ENCODE data around the gene COL27A1. TPM values are rescaled to one million over a fixed set of nuclear protein-coding genes. Genes with fewer than 3 reads are reported as not detected.

The COL27A1 gene
- total RNA-seq, 1 experiment from 2014 or later: 12.0 TPM

DNA sequence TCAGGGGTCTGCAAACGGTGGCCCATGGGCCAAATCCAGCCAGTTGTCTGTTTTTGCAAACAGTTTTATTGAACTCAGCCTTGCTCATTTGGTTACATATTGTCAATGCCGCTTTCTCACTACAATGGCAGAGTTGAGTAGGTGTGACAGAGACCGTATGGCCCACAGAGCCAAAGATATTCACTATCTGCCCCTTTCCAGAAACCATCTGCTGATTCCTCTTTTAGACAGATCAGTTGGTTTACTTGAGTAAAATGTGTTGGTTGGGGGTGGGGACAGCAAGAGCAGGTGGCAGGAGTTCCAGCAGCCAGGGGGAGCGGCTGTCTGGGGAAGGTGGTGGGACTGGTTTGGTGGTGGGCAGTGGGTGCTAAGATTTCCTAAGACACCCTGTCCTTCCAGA is 54.8 kb downstream of the COL27A1 start (continued):
- TF ChIP-seq SIN3A (IDR thresholded peaks at IDR 0.05; ENCODE audit: low read depth): no peak
- TF ChIP-seq ELF1 (IDR thresholded peaks at IDR 0.05; ENCODE audit: borderline replicate concordance, low read depth): no peak
- TF ChIP-seq TCF7L2 (IDR thresholded peaks at IDR 0.05; ENCODE audit: borderline replicate concordance, extremely low read depth, insufficient read depth, insufficient read length): no peak
- no peak for TF ChIP-seq CEBPB (IDR thresholded peaks at IDR 0.05; ENCODE audit: low read depth)
- no peak for TF ChIP-seq EZH2 (IDR thresholded peaks at IDR 0.05)
- no peak for TF ChIP-seq RAD21 (IDR thresholded peaks at IDR 0.05; ENCODE audit: low read depth)
- no peak for TF ChIP-seq YY1 (IDR thresholded peaks at IDR 0.05; ENCODE audit: extremely low read depth, insufficient replicate concordance, low read depth, low read length)
- TF ChIP-seq ZNF274 (IDR thresholded peaks at IDR 0.05; ENCODE audit: low read depth, low read length): no peak
- no peak for TF ChIP-seq POLR2AphosphoS5 (IDR thresholded peaks at IDR 0.05; ENCODE audit: low read depth, low read length)
- no peak for TF ChIP-seq SP1 (IDR thresholded peaks at IDR 0.05; ENCODE audit: low read depth)

GRCh38 chr9:114210691-114211276 is 55.4 kb downstream of the COL27A1 start:
- no peaks in the 10 kb centered on the region for H3K79me2 ChIP-seq (ENCODE audit: insufficient read depth, low read length)
- H3K4me2 ChIP-seq (ENCODE audit: low read length): no peak overlapping the region
- ChIA-PET RAD21 (ENCODE audit: low non-redundant PET in 1 of 2, low total read pairs in 2 of 2, uncharacterized antibody in 2 of 2, unreplicated experiment in 2 of 2) (no interaction called here), POLR2A (no interaction called here), CTCF (no interaction called here)
- H3K36me3 ChIP-seq (ENCODE audit: control insufficient read depth in 1 of 2, insufficient read depth in 2 of 2, low read length in 2 of 2): no peaks in the 10 kb centered on the region
- H3K9ac ChIP-seq (ENCODE audit: low read length): no peak overlapping the region
- H3K4me3 ChIP-seq (replicated peaks in 1 of 2; ENCODE audit: low read depth in 1 of 2, low read length in 2 of 2): no peak overlapping the region
- no peaks in the 10 kb centered on the region for H3K27me3 ChIP-seq (ENCODE audit: insufficient read depth, low read length)
- H3K27ac ChIP-seq (ENCODE audit: low read depth, low read length): no peak overlapping the region
- intact Hi-C loops (cut with micrococcal nuclease): no loop called here
- H2AFZ ChIP-seq (ENCODE audit: low read depth, low read length, poor library complexity, severe bottlenecking): no peak overlapping the region
- H3K9me2 ChIP-seq (ENCODE audit: insufficient read depth): no peaks in the 10 kb centered on the region
- TF ChIP-seq REST (IDR thresholded peaks at IDR 0.05; ENCODE audit: low read depth): no peak
- TF ChIP-seq CBX3 (IDR thresholded peaks at IDR 0.05; ENCODE audit: low read depth): no peak
- TF ChIP-seq SIN3A (IDR thresholded peaks at IDR 0.05; ENCODE audit: low read depth): no peak
- TF ChIP-seq RAD21 (IDR thresholded peaks at IDR 0.05; ENCODE audit: low read depth): no peak
- no peak for TF ChIP-seq ATF3 (IDR thresholded peaks at IDR 0.05)
- no peak for TF ChIP-seq EZH2 (IDR thresholded peaks at IDR 0.05)
- no peak for TF ChIP-seq FOSL1 (IDR thresholded peaks at IDR 0.05; ENCODE audit: low read depth)
- TF ChIP-seq SP1 (IDR thresholded peaks at IDR 0.05; ENCODE audit: low read depth): no peak
- no peak for TF ChIP-seq JUND (IDR thresholded peaks at IDR 0.05)
- TF ChIP-seq, protein P1, sequence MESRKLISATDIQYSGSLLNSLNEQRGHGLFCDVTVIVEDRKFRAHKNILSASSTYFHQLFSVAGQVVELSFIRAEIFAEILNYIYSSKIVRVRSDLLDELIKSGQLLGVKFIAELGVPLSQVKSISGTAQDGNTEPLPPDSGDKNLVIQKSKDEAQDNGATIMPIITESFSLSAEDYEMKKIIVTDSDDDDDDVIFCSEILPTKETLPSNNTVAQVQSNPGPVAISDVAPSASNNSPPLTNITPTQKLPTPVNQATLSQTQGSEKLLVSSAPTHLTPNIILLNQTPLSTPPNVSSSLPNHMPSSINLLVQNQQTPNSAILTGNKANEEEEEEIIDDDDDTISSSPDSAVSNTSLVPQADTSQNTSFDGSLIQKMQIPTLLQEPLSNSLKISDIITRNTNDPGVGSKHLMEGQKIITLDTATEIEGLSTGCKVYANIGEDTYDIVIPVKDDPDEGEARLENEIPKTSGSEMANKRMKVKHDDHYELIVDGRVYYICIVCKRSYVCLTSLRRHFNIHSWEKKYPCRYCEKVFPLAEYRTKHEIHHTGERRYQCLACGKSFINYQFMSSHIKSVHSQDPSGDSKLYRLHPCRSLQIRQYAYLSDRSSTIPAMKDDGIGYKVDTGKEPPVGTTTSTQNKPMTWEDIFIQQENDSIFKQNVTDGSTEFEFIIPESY (IDR thresholded peaks at IDR 0.05; ENCODE audit: extremely low read depth, insufficient replicate concordance, low read length): no peak
- TF ChIP-seq EGR1 (IDR thresholded peaks at IDR 0.05; ENCODE audit: low read depth): no peak
- no peak for TF ChIP-seq EZH2phosphoT487 (IDR thresholded peaks at IDR 0.05; ENCODE audit: borderline replicate concordance)
- DNase-seq (ENCODE audit: low read depth, low spot score) (no peak), ATAC-seq (no peak)
- BruUV-seq (replicated peaks): no TSS peak
- peaks cover 0 to 10% of the 10 kb centered on the region in 2 experiments; a peak in 3 of 4 replicates for H3K4me1 ChIP-seq (ENCODE audit: control insufficient read depth in 1 of 2, insufficient read depth in 2 of 2, low read length in 2 of 2)
- no peaks in the 10 kb centered on the region for H4K20me1 ChIP-seq (ENCODE audit: insufficient read depth)
- no peaks in the 10 kb centered on the region for H3K9me3 ChIP-seq (ENCODE audit: control insufficient read depth in 1 of 2, insufficient read depth in 1 of 2, low read depth in 1 of 2, low read length in 2 of 2)

Measured in HCT116 (cell line).